Measurements from ENCODE around the gene DSG3. TPM values are rescaled to one million over a fixed set of nuclear protein-coding genes. Genes with fewer than 3 reads are reported as not detected.

Gene DSG3
- total RNA-seq, 1 experiment from 2014 or later: 0.05 TPM

DNA sequence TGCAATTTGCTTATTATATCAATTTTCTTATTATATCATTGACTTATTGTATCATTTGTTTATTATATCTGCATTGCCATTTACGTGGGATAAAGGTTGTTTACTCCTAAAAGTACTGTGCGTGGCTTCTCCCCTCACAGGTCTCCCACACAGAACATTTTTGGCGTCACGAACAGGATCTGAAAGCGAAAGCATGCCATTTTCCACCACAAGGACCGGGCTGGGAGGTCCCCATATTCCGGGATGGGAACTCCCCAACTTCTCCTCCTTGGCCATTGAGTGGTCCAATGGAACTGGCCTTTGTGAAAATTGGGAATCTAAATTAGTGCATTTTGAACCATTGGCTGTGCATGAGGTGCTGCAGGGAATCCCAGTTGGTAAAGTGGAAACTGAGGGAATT lies 45.6 kb downstream of the DSG3 start:
- CTCF ChIA-PET: no interaction called here
- RAD21 ChIA-PET (ENCODE audit: low non-redundant PET in 1 of 2, low total read pairs in 2 of 2, uncharacterized antibody in 2 of 2, unreplicated experiment in 2 of 2): no interaction called here

DNA sequence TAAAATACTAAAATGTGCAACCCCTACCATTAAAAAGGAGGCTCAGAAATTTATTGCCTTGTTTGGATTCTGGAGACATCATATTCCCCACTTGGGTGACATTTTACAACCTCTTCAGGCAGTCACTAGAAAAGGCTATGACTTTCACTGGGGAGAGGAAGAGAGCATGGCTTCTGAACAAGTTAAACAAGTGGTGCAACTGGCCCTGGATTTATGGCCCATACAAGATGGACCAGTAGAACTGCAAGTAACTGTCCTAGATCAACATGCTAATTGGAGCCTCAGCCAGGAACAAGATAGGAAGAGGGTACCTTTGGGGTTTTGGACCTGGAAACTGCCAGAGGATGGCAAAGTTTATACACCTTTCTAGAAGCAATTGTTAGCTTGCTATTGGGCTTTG lies 46.4 kb downstream of the DSG3 start:
- no peak for DNase-seq (ENCODE audit: low read depth, low spot score)
- RAD21 ChIA-PET (ENCODE audit: low non-redundant PET in 1 of 2, low total read pairs in 2 of 2, uncharacterized antibody in 2 of 2, unreplicated experiment in 2 of 2): no interaction called here
- Histone ChIP-seq H3K4me3 (replicated peaks in 1 of 2; ENCODE audit: low read depth in 1 of 2, low read length in 2 of 2) (no peak overlapping the region), H3K79me2 (ENCODE audit: insufficient read depth, low read length) (peaks cover 9% of the 10 kb centered on the region), H3K9me3 (ENCODE audit: control insufficient read depth in 1 of 2, insufficient read depth in 1 of 2, low read depth in 1 of 2, low read length in 2 of 2) (no peaks in the 10 kb centered on the region), H4K20me1 (ENCODE audit: insufficient read depth) (no peaks in the 10 kb centered on the region), H3K36me3 (ENCODE audit: control insufficient read depth in 1 of 2, insufficient read depth in 2 of 2, low read length in 2 of 2) (no peaks in the 10 kb centered on the region), H3K9me2 (ENCODE audit: insufficient read depth) (no peaks in the 10 kb centered on the region), H3K4me1 (ENCODE audit: control insufficient read depth in 1 of 2, insufficient read depth in 2 of 2, low read length in 2 of 2) (peaks cover 15 to 40% of the 10 kb centered on the region in 2 experiments), H3K9ac (ENCODE audit: low read length) (no peak overlapping the region), H3K27ac (ENCODE audit: low read depth, low read length) (no peak overlapping the region), H2AFZ (ENCODE audit: low read depth, low read length, poor library complexity, severe bottlenecking) (no peak overlapping the region), H3K4me2 (ENCODE audit: low read length) (no peak overlapping the region), H3K27me3 (ENCODE audit: insufficient read depth, low read length) (no peaks in the 10 kb centered on the region)
- CTCF ChIA-PET: no interaction called here
- POLR2A ChIA-PET: no interaction called here
- ATAC-seq: no peak
- no TSS peak for BruUV-seq (replicated peaks)
- intact Hi-C loops (cut with micrococcal nuclease): no loop called here
- TF ChIP-seq SRF (IDR thresholded peaks at IDR 0.05; ENCODE audit: low read depth) (no peak), FOSL1 (IDR thresholded peaks at IDR 0.05; ENCODE audit: low read depth) (no peak), POLR2AphosphoS5 (IDR thresholded peaks at IDR 0.05; ENCODE audit: low read depth, low read length) (no peak), CEBPB (IDR thresholded peaks at IDR 0.05; ENCODE audit: low read depth) (no peak), SP1 (IDR thresholded peaks at IDR 0.05; ENCODE audit: low read depth) (no peak), EZH2 (IDR thresholded peaks at IDR 0.05) (no peak), JUND (IDR thresholded peaks at IDR 0.05) (no peak), ZBTB33 (IDR thresholded peaks at IDR 0.05; ENCODE audit: extremely low read depth, insufficient replicate concordance, low read length) (no peak), EGR1 (IDR thresholded peaks at IDR 0.05; ENCODE audit: low read depth) (no peak), EZH2phosphoT487 (IDR thresholded peaks at IDR 0.05; ENCODE audit: borderline replicate concordance) (no peak), YY1 (IDR thresholded peaks at IDR 0.05; ENCODE audit: extremely low read depth, insufficient replicate concordance, low read depth, low read length) (no peak), ZFX (IDR thresholded peaks at IDR 0.05) (no peak), TCF7L2 (IDR thresholded peaks at IDR 0.05; ENCODE audit: borderline replicate concordance, extremely low read depth, insufficient read depth, insufficient read length) (no peak), ZNF274 (IDR thresholded peaks at IDR 0.05; ENCODE audit: low read depth, low read length) (no peak), POLR2A (IDR thresholded peaks at IDR 0.05; ENCODE audit: borderline replicate concordance, extremely low read depth, insufficient read depth, insufficient read length) (no peak)
- TF ChIP-seq, protein P1, sequence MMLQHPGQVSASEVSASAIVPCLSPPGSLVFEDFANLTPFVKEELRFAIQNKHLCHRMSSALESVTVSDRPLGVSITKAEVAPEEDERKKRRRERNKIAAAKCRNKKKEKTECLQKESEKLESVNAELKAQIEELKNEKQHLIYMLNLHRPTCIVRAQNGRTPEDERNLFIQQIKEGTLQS (IDR thresholded peaks at IDR 0.05): no peak

More for the DNA sequence above, 45.6 kb downstream of the DSG3 start:
- H3K9ac ChIP-seq (ENCODE audit: low read length): no peak overlapping the region
- TF ChIP-seq RAD21 (IDR thresholded peaks at IDR 0.05; ENCODE audit: low read depth): no peak
- H3K4me2 ChIP-seq (ENCODE audit: low read length): no peak overlapping the region
- H3K79me2 ChIP-seq (ENCODE audit: insufficient read depth, low read length): peaks cover 1% of the 10 kb centered on the region; the same call in 1 of the 2 replicates
- no peaks in the 10 kb centered on the region for H3K36me3 ChIP-seq (ENCODE audit: control insufficient read depth in 1 of 2, insufficient read depth in 2 of 2, low read length in 2 of 2)
- no peak for ATAC-seq
- POLR2A ChIA-PET: no interaction called here
- H3K9me2 ChIP-seq (ENCODE audit: insufficient read depth): no peaks in the 10 kb centered on the region
- H3K27me3 ChIP-seq (ENCODE audit: insufficient read depth, low read length): no peaks in the 10 kb centered on the region
- H3K4me3 ChIP-seq (replicated peaks in 1 of 2; ENCODE audit: low read depth in 1 of 2, low read length in 2 of 2): no peak overlapping the region
- BruUV-seq (replicated peaks): no TSS peak
- no peaks in the 10 kb centered on the region for H4K20me1 ChIP-seq (ENCODE audit: insufficient read depth)
- intact Hi-C loops (cut with micrococcal nuclease): no loop called here
- H3K27ac ChIP-seq (ENCODE audit: low read depth, low read length): no peak overlapping the region
- H3K9me3 ChIP-seq (ENCODE audit: control insufficient read depth in 1 of 2, insufficient read depth in 1 of 2, low read depth in 1 of 2, low read length in 2 of 2): no peaks in the 10 kb centered on the region
- H3K4me1 ChIP-seq (ENCODE audit: control insufficient read depth in 1 of 2, insufficient read depth in 2 of 2, low read length in 2 of 2): peaks cover 23 to 48% of the 10 kb centered on the region in 2 experiments
- DNase-seq (ENCODE audit: low read depth, low spot score): no peak
- no peak overlapping the region for H2AFZ ChIP-seq (ENCODE audit: low read depth, low read length, poor library complexity, severe bottlenecking)
